ENCODE results near the gene ARHGAP15.

- no peak for TF ChIP-seq NPAS2 (CRISPR knock-in tag; IDR thresholded peaks at IDR 0.05; ENCODE audit: borderline replicate concordance)
- no peak for TF ChIP-seq CTCF (IDR thresholded peaks at IDR 0.05)
- no peak for TF ChIP-seq USF2 (IDR thresholded peaks at IDR 0.05)
Observed at GRCh38 chr2:143436951-143437350, 307.7 kb downstream of the ARHGAP15 start.

All from A549 (cell line).